Embryonic facial prominence (tissue), 1 donor: ENCODE data around the gene UCK2.
"Not testable (repeated sequence)": the region's sequence is repeated elsewhere in the genome, so short reads cannot be mapped to it uniquely, and the experiment has no call there.

Experiments
- DNase-seq: peaks from one replicate; pipeline ENCODE4 v3.0.0-alpha.2; 2016; ENCODE audit errors: extremely low spot score

The UCK2 gene

DNA sequence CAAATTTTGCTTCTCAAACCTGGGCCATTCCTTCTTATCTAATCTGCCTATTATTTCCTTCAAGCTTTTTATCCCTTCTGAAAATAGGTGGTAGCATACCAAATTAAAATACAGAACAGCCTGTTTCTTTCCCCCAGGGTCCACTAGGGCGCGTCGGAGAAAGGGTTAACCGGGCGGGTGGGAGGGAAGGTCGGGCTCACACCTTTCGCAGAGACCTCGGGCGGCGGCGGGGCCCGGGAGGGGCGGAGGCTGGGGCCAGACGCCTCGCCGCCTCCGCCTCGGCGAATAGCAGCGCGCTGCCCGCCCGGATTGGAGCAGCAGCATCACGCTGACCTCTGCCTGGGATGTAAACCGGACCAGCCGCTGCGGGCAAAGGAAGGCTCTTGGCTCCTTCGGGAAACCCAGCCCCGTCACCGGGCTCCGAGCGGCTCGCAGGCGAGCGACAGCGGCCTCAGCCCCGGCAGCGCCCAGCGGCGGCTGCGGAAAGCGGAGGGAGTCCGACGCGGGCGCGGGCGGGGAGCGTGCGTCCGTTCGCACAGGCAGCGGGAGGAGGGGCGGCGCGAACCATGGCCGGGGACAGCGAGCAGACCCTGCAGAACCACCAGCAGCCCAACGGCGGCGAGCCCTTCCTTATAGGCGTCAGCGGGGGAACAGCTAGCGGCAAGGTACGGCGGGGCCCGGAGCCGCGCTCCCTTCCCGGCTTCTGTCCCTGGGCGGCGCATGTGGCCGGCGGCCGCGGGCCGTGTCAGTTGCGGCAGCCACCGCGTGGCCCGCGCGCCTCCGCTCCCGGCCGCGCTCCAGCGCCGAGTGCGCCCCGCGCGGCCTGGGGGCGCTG is at the start of gene UCK2:
UCK2 (plus strand) TSS at position 347 of the 835 bp plus-strand sequence; CDS start at position 567, 220 bp downstream.
- DNase-seq = peak; percentile 53

DNA sequence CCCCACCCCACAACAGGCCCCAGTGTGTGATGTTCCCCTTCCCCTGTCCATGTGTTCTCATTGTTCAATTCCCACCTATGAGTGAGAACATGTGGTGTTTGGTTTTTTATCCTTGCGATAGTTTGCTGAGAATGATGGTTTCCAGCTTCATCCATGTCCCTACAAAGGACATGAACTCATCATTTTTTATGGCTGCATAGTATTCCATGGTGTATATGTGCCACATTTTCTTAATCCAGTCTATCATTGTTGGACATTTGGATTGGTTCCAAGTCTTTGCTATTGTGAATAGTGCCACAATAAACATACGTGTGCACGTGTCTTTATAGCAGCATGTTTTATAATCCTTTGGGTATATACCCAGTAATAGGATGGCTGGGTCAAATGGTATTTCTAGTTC is 49.2 kb upstream of the UCK2 start:
- not testable (repeated sequence) for DNase-seq

DNA sequence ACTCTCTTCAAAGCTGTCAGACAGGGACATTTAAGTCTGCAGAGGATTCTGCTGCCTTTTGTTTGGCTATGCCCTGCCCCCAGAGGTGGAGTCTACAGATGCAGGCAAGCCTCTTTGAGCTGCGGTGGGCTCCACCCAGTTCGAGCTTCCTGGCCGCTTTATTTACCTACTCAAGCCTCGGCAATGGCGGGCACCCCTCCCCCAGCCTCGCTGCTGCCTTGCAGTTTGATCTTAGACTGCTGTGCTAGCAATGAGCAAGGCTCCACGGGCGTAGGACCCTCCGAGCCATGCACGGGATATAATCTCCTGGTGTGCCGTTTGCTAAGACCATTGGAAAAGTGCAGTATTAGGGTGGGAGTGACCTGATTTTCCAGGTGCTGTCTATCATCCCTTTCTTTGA is 43.9 kb upstream of the UCK2 start:
- DNase-seq = not testable (repeated sequence)

DNA sequence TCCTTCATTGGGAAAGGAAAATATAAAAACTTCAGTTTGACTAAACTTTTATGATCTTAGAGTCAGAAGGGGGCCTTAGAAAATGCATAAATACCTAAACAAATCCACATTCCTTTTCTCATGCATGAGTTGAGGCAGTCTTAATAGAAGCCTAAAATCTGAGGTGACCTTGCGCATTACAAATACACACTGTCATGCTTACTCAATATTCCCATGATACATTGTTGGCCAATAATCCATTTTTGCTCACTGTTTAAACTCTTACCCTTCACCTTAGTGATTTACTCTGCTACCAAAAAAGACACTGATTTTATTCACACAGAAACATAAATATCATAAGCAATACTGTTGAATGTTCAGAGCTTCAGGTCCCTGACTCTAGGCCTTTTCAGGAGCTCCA is 39.7 kb upstream of the UCK2 start:
- no peak for DNase-seq

DNA sequence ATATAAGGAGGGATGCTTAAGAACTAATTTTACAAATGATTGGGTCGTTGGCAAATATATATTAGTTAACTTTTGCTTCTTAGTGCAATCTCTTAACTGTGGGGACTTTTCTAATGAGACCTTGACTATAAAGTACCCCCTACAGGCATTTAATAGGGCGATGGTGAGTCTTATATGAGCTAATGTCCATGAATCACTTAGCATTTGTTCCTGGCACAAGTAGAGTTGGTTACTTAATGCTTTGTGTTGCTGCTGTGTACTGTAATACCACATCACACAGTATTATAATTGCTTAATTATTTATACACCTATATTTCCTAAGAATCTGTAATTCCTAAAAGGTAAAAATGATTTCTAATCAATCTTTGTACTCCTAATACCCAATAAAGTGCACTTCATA is 33.5 kb upstream of the UCK2 start:
- no peak for DNase-seq

DNA sequence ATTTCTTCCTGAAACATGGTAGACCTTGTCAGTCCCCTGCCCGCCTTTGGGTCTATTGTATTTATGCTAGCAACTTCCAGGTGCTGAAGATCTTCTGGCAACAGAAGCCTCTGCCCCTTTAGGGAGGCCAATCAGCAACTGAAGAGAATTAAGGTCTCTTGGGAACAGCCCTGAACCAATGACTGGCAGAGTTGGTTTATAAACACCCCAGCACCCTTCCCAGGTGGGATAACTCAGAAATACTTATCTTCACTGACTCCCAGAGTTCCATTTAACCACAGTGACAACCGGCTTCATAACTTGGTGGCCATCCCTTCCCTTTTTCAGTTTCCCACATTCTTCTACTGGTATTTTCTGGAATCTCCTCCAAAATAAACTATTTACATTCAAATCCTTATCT is 31.5 kb upstream of the UCK2 start:
- DNase-seq = no peak

DNA sequence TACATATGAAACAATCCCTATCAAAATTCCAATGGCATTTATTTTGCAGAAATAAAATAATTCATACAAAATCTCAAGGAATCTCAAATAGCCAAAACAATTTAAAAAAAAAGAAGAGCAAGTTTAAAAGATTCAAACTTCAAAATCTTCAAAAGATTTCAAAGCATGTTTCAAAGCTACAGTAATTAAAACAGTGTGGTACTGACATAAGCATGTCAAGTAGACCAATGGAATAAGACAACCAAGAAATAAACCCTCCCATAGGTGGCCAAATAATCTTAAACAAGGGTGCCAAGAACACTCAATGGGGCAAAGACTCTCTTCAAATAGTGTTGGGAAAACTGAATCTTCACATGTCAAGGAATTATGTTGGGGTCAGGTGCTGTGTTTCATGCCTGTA is 28.0 kb upstream of the UCK2 start:
- DNase-seq = no peak

DNA sequence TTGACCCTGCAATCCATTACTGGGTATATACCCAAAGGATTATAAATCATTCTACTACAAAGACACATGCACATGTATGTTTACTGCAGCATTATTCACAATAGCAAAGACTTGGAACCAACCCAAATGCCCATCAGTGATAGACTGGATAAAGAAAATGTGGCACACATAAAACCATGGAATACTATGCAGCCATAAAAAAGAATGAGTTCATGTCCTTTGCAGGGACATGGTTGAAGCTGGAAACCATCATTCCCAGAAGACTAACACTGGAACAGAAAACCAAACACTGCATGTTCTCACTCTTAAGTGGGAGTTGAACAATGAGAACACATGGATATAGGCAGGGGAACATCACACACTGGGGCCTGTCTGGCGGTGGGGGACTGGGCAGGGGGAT is 22.9 kb upstream of the UCK2 start:
- DNase-seq = not testable (repeated sequence)

DNA sequence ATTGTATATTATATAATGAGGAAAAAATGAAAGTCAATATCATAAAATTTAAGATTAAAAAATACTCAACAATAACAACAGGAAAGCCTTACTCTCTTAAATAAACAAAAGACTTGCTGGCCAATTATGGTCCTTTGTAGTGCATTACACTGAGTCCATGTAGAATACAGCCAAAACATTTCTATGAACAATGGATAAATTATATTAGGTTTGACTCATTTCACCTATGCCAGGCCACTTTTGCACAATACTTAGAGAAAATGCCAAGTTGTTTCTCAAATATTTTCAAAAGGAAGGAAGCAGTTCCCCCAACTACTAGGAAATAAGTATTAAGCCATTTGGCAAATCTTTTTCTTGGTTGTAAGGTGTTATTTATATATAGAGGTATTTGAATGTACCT is 19.8 kb upstream of the UCK2 start:
- no peak for DNase-seq

DNA sequence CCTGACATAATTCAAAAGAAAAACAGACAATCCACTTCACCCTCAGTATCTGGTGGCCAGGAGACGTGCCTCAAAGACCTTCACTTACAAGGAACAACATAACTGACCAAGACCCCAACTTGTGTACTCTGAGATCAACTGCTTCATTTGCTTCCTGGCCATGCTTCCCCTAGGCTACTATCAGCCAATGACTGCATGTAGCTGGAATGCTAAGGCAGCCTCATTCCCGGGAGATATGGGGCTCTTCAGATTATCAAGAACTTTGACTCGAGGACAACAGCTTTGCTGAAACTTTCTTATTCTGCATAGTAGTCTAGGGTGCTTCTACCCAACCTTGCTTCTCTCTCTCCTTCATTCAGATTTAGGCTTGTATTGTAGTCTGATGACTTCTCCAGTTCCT is 11.7 kb upstream of the UCK2 start:
- DNase-seq = no peak

DNA sequence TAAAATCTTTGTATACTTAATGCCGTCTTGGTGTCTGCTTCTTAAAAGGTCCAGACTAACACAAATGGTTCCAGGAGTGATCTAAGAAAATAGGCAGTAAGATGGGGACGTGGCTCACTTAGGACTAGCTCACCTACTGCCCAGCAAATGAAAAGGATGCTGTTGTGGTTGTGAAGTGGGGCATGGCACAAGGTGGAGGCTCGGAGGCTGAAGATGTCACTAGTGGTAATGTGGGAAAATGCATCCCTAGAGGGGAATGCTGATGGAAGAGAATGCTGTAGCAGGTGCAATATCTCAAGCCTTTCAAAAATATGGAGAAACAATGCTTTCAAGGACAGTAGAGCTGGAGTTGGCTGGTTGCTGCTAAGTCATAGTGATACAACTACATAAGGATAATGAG is 11.3 kb upstream of the UCK2 start:
- DNase-seq = no peak

DNA sequence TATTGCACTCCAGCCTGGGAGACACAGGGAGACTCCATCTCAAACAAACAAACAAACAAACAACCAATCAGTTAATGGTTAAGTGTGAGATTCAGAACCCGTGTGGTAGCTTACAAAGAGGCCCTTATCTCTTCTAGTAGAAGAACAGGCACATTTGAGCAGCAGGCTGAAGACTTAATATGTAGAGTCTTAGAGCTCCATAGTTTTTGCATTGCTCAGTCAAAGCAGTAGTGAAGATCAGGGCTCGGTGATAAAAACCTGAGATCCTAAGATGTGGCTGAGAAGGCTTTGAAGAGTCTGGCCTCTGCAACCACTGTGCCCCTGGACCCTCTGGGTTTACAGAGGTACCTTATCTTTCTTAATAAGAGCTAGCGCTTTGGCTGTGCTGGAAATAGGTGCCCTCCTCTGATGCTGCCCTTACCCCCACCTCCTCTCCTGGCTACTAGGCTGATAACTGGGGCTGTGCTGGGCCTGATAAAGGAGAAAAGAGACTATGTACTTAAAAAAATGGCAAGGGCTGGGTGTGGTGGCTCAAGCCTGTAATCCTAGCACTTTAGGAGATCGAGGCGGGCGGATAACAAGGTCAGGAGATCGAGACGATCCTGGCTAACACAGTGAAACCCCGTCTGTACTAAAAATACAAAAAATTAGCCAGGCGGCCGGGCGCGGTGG is 10.5 kb upstream of the UCK2 start:
- no peak for DNase-seq

DNA sequence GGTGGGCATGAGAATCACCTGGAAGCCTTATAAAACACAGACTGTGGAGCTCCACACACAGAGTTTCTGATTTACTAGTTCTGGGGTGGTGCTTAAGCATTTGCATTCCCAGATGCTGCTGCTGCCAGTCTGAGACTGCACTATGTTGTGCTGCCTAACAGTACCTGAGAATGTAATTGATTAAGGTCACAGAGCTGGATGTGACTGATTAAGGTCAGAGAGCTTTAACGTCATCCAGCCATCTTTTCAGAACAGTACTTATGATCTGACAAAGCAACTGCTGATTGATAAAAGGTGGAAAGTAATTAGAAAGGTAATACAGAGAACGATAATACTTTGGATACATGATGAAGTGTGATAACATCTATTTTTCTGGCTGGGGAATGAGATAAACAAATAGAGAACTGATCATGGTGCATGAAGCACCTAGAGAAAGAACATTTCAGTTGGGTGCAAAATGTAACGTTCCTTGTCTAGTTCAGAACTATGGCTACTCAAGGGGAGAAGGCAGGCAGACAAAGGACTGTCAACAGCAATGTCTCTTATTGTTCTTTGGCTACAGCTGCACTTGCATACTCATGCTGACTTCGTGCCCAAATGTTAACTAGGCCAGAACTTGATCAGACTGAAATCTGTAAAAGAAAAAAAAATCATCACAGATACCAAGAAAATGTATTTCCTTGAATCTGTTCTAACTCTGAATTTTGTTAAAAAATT is 3.7 kb upstream of the UCK2 start:
- no peak for DNase-seq

DNA sequence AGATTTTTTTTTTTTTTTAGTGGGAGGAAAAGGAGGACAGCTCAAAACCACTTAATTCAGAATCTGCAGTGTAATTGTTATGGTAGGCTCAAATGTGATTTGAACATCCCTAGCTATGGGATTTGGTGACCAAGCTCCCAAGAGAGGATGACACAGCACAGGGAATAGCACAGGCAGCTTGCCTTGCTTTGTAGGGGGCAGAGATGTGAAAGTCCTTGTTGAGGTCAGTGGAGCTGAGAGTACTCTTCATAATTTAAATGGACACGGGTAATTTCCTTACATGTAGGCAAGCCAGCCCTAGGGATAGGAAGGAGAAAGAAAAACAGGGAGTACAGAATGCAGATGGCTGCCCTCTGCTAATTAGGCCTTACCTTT is 3.2 kb upstream of the UCK2 start:
- DNase-seq = no peak

DNA sequence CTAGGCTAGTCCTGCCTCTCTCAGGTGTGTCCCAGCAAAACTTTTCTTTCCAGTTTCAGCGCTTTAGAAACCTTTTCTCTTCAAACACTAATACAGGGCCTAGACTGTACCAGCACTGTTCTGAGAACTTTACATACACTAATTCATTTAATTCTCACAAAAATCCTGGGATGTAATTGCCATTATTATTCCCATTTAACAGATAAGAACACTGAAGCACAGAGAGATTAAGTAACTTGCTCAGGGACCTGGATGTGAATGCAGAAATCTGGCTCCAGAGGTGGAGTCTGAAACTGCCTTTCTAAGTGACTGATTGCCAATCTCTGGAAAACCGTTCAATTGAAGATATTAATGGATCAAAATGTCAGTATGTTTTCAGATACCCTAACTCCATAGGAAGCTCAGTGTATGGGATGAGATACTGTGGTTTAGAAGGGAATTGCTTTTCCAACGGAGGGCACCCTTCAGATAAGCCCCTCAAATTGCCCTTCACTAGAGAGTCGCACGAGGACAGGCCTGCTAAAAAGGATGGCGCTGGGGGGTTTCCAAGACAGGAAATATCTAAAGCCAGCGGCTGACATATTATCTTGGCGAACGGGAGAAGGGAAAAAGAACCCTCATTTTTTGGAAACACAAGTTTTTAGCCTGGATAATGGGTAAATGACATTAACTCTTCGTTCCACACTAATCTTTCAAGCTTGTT is 698 bp upstream of the UCK2 start:
- DNase-seq = no peak

DNA sequence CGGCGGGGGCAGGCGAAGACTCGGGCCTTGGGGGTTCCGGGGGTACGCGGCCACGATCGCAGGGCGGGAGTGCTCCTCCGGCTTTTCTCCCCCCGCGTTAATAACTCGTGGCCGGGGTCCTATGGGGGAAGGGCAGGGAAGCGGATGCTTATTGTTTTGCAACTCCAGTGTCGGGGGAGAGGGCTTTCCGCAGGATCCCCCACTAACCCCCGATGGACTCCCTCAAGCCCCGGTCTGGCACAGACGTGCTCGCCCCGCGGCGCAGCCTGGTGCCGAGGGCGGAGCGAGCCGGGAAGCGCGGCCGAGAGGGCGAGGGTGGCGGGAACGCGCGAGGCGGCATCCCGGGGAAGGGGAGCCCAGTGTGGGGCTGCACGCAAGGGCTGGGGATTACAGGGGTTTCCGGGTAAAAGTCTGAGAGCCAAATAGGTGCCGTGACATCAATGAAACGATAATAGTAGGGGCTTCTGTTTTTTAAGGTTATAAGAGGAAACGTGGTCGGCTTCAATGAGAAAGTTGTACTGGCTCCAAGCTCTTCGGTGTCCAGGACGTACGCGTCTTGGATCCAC is 772 bp downstream of the UCK2 start:
- DNase-seq = no peak

DNA sequence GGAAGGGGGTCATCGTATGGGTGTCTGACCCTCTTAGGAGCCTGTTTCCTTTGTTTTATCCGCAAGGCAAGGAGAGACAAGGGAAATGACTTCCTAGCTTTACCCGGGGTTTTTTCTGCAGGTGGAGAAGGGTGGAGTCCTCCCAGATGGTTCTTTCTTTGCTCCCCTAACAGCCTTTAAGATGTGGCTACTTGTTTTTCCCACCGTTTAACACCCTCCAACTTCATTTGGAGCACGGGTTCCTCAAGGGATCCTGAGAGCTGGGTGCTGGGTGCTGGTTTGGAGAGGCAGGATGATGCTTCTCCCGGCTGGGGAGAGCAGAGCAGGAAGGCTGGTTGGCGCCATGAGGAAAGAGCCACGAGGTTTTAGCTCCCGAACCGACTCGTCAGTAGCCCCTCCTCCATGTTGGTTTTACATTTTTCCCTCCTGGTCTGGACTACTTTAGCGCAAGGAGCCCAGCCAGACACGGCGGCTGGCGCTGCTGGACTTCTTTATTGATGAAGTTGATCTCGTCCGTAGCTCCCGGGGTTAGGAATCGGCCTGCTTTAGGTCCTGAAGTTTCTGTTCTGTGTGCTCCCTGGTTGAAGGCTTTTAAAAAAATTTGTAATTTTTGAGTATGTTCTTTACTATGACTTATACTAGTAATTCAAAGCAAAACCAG is 1.4 kb downstream of the UCK2 start:
- peak; percentile 59 for DNase-seq

DNA sequence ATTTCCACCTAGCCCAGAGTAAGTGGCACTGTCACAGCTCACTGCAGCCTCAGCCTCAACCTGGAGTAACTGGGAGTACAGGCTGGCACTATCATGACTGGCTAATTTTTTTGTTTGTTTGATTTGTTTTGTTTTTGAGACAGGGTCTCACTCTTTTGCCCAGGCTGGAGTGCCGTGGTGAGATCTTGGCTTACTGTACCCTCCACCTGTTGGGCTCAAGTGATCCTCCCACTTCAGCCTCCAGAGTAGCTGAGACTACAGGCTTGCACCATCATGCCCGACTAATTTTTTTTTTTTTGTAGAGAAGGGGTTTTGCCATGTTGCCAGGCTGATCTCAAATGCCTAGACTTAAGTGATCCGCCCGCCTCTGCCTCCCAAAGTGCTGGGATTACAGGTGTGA is 2.5 kb downstream of the UCK2 start:
- DNase-seq = no peak

DNA sequence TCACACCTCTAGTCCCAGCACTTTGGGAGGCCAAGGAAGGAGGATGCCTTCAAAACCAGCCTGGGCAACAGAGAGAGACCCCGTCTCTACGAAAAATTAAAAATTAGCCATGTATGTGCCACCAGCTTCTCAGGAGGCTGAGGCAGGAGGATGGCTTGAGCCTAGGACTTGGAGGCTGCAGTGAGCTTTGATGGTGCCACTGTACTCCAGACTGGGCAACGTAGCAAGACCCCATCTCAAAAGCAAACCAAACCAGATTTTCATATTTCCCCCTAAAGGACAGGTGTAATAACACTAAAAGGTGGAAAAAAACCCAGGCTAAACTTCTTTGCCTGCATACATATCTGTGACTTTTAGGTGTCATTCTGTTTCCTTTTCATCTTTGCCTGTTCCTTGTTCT is 3.7 kb downstream of the UCK2 start:
- DNase-seq = no peak

DNA sequence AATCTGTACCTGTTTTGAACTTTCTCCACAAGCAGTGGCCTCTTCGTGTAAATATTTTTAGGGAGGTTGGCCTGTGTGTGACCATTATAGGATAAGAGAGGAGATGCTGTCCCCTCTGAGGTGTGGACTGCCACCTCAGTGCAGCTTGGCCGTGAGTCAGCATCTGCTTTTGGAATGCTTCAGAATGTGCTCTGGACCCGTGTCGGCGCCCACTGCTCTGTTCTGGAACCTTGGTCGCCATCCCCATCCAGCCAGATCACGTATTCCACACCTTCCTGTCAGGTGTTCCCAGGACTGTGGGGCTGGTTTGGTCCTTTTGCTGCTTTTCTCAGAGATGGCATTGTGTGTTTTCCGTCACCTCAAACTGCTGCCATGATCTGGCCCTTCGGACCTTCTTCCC is 5.5 kb downstream of the UCK2 start:
- no peak for DNase-seq

DNA sequence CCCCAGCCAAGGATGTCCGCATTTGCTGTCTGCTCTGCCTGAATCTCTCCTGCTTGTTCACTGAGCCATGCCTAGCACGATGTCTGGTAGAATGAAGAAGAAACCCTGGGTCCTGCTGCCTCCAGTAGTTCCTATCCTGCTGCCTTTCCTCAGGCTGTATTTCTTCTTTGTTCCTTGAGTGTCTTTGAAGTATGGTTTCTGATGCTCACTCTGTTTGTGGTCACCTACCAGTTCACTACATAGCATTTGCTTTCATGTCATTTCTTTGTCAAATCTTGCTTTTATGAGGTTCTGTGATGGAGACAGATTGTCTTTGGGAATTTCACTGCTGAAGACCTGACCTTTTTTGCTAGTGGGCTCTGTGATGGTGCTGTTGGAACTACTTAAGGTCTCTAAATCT is 5.9 kb downstream of the UCK2 start:
- no peak for DNase-seq
